Measurements from ENCODE around the gene CREBRF.
"Not testable (repeated sequence)": the region's sequence is repeated elsewhere in the genome, so short reads cannot be mapped to it uniquely, and the experiment has no call there.

CREBRF gene

DNA sequence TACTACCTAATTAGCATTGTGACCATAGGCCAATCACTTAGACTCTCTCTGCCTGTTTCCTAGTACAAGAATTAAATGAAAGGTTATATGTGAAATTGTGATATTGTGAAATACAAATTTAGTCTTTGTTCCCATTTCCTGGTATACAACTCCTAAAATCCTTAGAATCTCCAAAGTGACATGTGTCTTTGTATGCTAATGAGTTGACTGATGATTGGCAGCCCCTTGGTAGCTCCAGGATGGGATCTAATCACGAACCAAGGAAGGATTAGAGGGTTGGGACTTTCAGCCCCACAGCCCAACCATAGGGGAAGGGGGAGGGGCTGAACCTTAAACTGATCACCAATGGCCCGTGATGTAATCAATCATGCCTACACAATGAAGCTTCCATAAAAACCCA lies 41.0 kb upstream of the CREBRF start:
- Histone ChIP-seq H3K9me3 (ENCODE audit: control extremely low read depth in 1 of 5, control insufficient read depth in 4 of 5, insufficient read depth in 2 of 5, low read depth in 1 of 5, low read length in 4 of 5) (no peaks in the 10 kb centered on the region), H3K27ac (ENCODE audit: insufficient read depth in 1 of 2, low read depth in 1 of 2, low read length in 2 of 2, poor library complexity in 1 of 2, severe bottlenecking in 2 of 2) (no peak overlapping the region), H3K36me3 (ENCODE audit: control insufficient read depth in 4 of 4, insufficient read depth in 4 of 4, low read length in 3 of 4) (peaks cover 0 to 20% (median 6%) of the 10 kb centered on the region in 4 experiments), H3K4me3 (ENCODE audit: control insufficient read depth in 1 of 7, extremely low read depth in 1 of 7, insufficient read depth in 4 of 7, low read depth in 2 of 7, low read length in 6 of 7) (no peak overlapping the region), H3K4me1 (ENCODE audit: control extremely low read depth in 1 of 4, control insufficient read depth in 4 of 4, insufficient read depth in 4 of 4, low read length in 3 of 4) (peaks cover 0 to 5% (median 0%) of the 10 kb centered on the region in 4 experiments), H3K27me3 (replicated peaks in 2 of 5; ENCODE audit: control insufficient read depth in 4 of 5, insufficient read depth in 5 of 5, low read length in 4 of 5) (no peaks in the 10 kb centered on the region)
- DNase-seq: no peak
- CTCF ChIA-PET: interaction anchor here (0.7 to 2.2 kb wide), 4 partner anchors 14 to 50 kb away, joined by 3 to 6 read pairs (median 4); partner anchors contain the start of gene ATP6V0E1
- WGBS (ENCODE audit: insufficient coverage): 100% methylated on average over 2 of the region's 2 CpGs
- POLR2A ChIA-PET: interaction anchor here (0.5 to 0.6 kb wide), 2 partner anchors 9 to 31 kb away, joined by 3 read pairs; no protein-coding TSS in a partner anchor

DNA sequence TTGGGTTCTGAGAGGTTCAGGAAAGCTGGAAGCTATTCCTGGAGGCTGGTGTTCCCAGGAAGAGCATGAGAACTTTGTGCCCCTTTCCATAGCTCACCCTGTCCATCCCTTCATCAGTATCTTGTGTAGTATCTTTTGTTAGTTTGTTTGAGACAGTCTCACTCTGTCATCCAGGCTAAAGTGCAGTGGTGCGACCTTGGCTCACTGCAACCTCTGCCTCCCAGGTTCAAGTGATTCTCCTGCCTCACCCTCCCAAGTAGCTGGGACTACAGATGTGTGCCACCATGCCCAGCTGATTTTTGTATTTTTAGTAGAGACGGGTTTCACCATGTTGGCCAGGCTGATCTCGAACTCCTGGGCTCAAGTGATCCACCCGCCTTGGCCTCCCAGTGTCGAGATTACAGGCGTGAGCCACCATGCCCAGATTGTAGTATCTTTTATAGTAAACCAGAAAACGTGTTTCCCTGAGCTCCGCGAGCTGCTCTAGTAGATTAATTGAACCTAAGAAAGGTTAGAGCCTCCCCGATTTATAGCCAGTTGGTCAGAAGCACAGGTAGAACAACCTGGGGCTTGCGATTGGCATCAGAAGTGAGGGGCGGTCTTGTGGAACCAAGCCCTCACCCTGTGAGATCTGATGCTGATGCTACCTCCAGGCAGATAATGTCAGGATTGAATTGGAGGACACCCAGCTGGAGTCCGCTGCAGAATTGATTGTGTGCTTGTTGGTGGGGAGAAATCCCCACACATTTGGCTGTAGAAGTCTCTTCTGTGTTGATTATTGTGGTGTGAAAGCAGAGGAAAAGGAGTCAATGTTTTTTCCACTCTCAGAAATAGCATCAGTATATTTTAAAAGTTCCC lies 40.3 kb upstream of the CREBRF start:
- POLR2A ChIA-PET: interaction anchor here (0.6 kb wide), 1 partner anchor 30 kb away, joined by 3 read pairs; no protein-coding TSS in a partner anchor
- CTCF ChIA-PET: interaction anchor here (0.7 to 2.2 kb wide), 5 partner anchors 13 to 50 kb away, joined by 3 to 6 read pairs (median 4); partner anchors contain the start of gene ATP6V0E1
- 97% methylated on average over 13 of the region's 13 CpGs for WGBS (ENCODE audit: insufficient coverage)
- no peak overlapping the region for H3K27ac ChIP-seq (ENCODE audit: insufficient read depth in 1 of 2, low read depth in 1 of 2, low read length in 2 of 2, poor library complexity in 1 of 2, severe bottlenecking in 2 of 2)
- peaks cover 0 to 5% (median 0%) of the 10 kb centered on the region in 4 experiments for H3K4me1 ChIP-seq (ENCODE audit: control extremely low read depth in 1 of 4, control insufficient read depth in 4 of 4, insufficient read depth in 4 of 4, low read length in 3 of 4)
- H3K36me3 ChIP-seq (ENCODE audit: control insufficient read depth in 4 of 4, insufficient read depth in 4 of 4, low read length in 3 of 4): peaks cover 3 to 23% (median 9%) of the 10 kb centered on the region in 4 experiments
- H3K9me3 ChIP-seq (ENCODE audit: control extremely low read depth in 1 of 5, control insufficient read depth in 4 of 5, insufficient read depth in 2 of 5, low read depth in 1 of 5, low read length in 4 of 5): no peaks in the 10 kb centered on the region
- H3K27me3 ChIP-seq (replicated peaks in 2 of 5; ENCODE audit: control insufficient read depth in 4 of 5, insufficient read depth in 5 of 5, low read length in 4 of 5): no peaks in the 10 kb centered on the region
- no peak for DNase-seq
- no peak overlapping the region for H3K4me3 ChIP-seq (ENCODE audit: control insufficient read depth in 1 of 7, extremely low read depth in 1 of 7, insufficient read depth in 4 of 7, low read depth in 2 of 7, low read length in 6 of 7)

GRCh38 chr5:173016598-173017046 lies 39.5 kb upstream of the CREBRF start:
- H3K9me3 ChIP-seq (ENCODE audit: control extremely low read depth in 1 of 5, control insufficient read depth in 4 of 5, insufficient read depth in 2 of 5, low read depth in 1 of 5, low read length in 4 of 5): no peaks in the 10 kb centered on the region
- H3K27me3 ChIP-seq (replicated peaks in 2 of 5; ENCODE audit: control insufficient read depth in 4 of 5, insufficient read depth in 5 of 5, low read length in 4 of 5): no peaks in the 10 kb centered on the region
- no peak overlapping the region for H3K4me3 ChIP-seq (ENCODE audit: control insufficient read depth in 1 of 7, extremely low read depth in 1 of 7, insufficient read depth in 4 of 7, low read depth in 2 of 7, low read length in 6 of 7)
- H3K36me3 ChIP-seq (ENCODE audit: control insufficient read depth in 4 of 4, insufficient read depth in 4 of 4, low read length in 3 of 4): peaks cover 8 to 23% (median 13%) of the 10 kb centered on the region in 4 experiments
- WGBS (ENCODE audit: insufficient coverage): 56% methylated on average over 2 of the region's 4 CpGs
- H3K27ac ChIP-seq (ENCODE audit: insufficient read depth in 1 of 2, low read depth in 1 of 2, low read length in 2 of 2, poor library complexity in 1 of 2, severe bottlenecking in 2 of 2): no peak overlapping the region
- H3K4me1 ChIP-seq (ENCODE audit: control extremely low read depth in 1 of 4, control insufficient read depth in 4 of 4, insufficient read depth in 4 of 4, low read length in 3 of 4): peaks cover 0 to 5% (median 0%) of the 10 kb centered on the region in 4 experiments
- DNase-seq: no peak
- ChIA-PET CTCF (interaction anchor here (0.9 to 2.2 kb wide), 4 partner anchors 14 to 49 kb away, joined by 3 to 6 read pairs (median 4); no protein-coding TSS in a partner anchor), POLR2A (no interaction called here)

GRCh38 chr5:173017087-173017486 lies 39.1 kb upstream of the CREBRF start:
- DNase-seq; H3K4me3 ChIP-seq (ENCODE audit: control insufficient read depth in 1 of 7, extremely low read depth in 1 of 7, insufficient read depth in 4 of 7, low read depth in 2 of 7, low read length in 6 of 7); H3K27me3 ChIP-seq (replicated peaks in 2 of 5; ENCODE audit: control insufficient read depth in 4 of 5, insufficient read depth in 5 of 5, low read length in 4 of 5); H3K4me1 ChIP-seq (ENCODE audit: control extremely low read depth in 1 of 4, control insufficient read depth in 4 of 4, insufficient read depth in 4 of 4, low read length in 3 of 4); H3K27ac ChIP-seq (ENCODE audit: insufficient read depth in 1 of 2, low read depth in 1 of 2, low read length in 2 of 2, poor library complexity in 1 of 2, severe bottlenecking in 2 of 2); POLR2A ChIA-PET; H3K9me3 ChIP-seq (ENCODE audit: control extremely low read depth in 1 of 5, control insufficient read depth in 4 of 5, insufficient read depth in 2 of 5, low read depth in 1 of 5, low read length in 4 of 5): not testable (repeated sequence)
- WGBS (ENCODE audit: insufficient coverage): 87% methylated on average over 12 of the region's 15 CpGs
- peaks cover 8 to 24% (median 15%) of the 10 kb centered on the region in 4 experiments for H3K36me3 ChIP-seq (ENCODE audit: control insufficient read depth in 4 of 4, insufficient read depth in 4 of 4, low read length in 3 of 4)
- CTCF ChIA-PET: interaction anchor here (0.9 to 1.2 kb wide), 3 partner anchors 14 to 26 kb away, joined by 3 to 5 read pairs (median 3); no protein-coding TSS in a partner anchor

GRCh38 chr5:173018358-173018757 lies 37.8 kb upstream of the CREBRF start:
- Histone ChIP-seq H3K4me3 (ENCODE audit: control insufficient read depth in 1 of 7, extremely low read depth in 1 of 7, insufficient read depth in 4 of 7, low read depth in 2 of 7, low read length in 6 of 7) (no peak overlapping the region), H3K27me3 (replicated peaks in 2 of 5; ENCODE audit: control insufficient read depth in 4 of 5, insufficient read depth in 5 of 5, low read length in 4 of 5) (no peaks in the 10 kb centered on the region), H3K9me3 (ENCODE audit: control extremely low read depth in 1 of 5, control insufficient read depth in 4 of 5, insufficient read depth in 2 of 5, low read depth in 1 of 5, low read length in 4 of 5) (no peaks in the 10 kb centered on the region), H3K4me1 (ENCODE audit: control extremely low read depth in 1 of 4, control insufficient read depth in 4 of 4, insufficient read depth in 4 of 4, low read length in 3 of 4) (peaks cover 0 to 5% (median 0%) of the 10 kb centered on the region in 4 experiments), H3K36me3 (ENCODE audit: control insufficient read depth in 4 of 4, insufficient read depth in 4 of 4, low read length in 3 of 4) (peaks cover 10 to 33% (median 18%) of the 10 kb centered on the region in 4 experiments), H3K27ac (ENCODE audit: insufficient read depth in 1 of 2, low read depth in 1 of 2, low read length in 2 of 2, poor library complexity in 1 of 2, severe bottlenecking in 2 of 2) (no peak overlapping the region)
- no peak for DNase-seq
- ChIA-PET POLR2A (no interaction called here), CTCF (interaction anchor here (0.9 kb wide), 1 partner anchor 17 kb away, joined by 3 read pairs; no protein-coding TSS in a partner anchor)
- 100% methylated on average over 1 of the region's 4 CpGs for WGBS (ENCODE audit: insufficient coverage)

GRCh38 chr5:173020154-173020581 lies 36.0 kb upstream of the CREBRF start:
- no peak for DNase-seq
- POLR2A ChIA-PET: no interaction called here
- no peak overlapping the region for H3K4me3 ChIP-seq (ENCODE audit: control insufficient read depth in 1 of 7, extremely low read depth in 1 of 7, insufficient read depth in 4 of 7, low read depth in 2 of 7, low read length in 6 of 7)
- CTCF ChIA-PET: interaction anchor here (1.0 to 1.5 kb wide), 2 partner anchors 10 to 15 kb away, joined by 3 read pairs; no protein-coding TSS in a partner anchor
- WGBS (ENCODE audit: insufficient coverage): 100% methylated on average over 4 of the region's 5 CpGs
- peak overlapping the region in 1 of 2 experiments; percentile 22 for H3K27ac ChIP-seq (ENCODE audit: insufficient read depth in 1 of 2, low read depth in 1 of 2, low read length in 2 of 2, poor library complexity in 1 of 2, severe bottlenecking in 2 of 2)
- H3K27me3 ChIP-seq (replicated peaks in 2 of 5; ENCODE audit: control insufficient read depth in 4 of 5, insufficient read depth in 5 of 5, low read length in 4 of 5): no peaks in the 10 kb centered on the region
- peaks cover 0 to 5% (median 0%) of the 10 kb centered on the region in 4 experiments for H3K4me1 ChIP-seq (ENCODE audit: control extremely low read depth in 1 of 4, control insufficient read depth in 4 of 4, insufficient read depth in 4 of 4, low read length in 3 of 4)
- H3K9me3 ChIP-seq (ENCODE audit: control extremely low read depth in 1 of 5, control insufficient read depth in 4 of 5, insufficient read depth in 2 of 5, low read depth in 1 of 5, low read length in 4 of 5): no peaks in the 10 kb centered on the region
- H3K36me3 ChIP-seq (ENCODE audit: control insufficient read depth in 4 of 4, insufficient read depth in 4 of 4, low read length in 3 of 4): peaks cover 10 to 36% (median 19%) of the 10 kb centered on the region in 4 experiments
